Measurements from ENCODE around the gene BDKRB1.

DNA sequence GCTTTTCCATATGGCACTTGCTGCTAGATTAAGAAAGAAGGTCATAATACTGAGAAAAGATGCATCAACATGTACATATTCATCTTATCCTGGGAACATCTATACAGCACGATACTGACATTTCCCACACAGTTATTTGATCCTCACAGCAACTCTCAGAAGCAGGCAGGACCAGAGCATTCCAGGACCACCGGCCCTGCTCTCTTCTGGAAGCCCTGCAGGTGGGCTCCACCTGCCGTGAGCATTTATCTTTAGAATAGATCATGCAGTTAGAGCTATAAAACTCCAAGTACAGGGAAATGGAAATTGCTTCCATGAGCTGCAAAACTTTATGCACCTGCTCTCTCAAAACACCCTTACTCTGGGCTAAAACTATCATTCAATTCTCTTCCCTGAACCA lies 5.5 kb upstream of the BDKRB1 start:
- TF ChIP-seq, protein P1, sequence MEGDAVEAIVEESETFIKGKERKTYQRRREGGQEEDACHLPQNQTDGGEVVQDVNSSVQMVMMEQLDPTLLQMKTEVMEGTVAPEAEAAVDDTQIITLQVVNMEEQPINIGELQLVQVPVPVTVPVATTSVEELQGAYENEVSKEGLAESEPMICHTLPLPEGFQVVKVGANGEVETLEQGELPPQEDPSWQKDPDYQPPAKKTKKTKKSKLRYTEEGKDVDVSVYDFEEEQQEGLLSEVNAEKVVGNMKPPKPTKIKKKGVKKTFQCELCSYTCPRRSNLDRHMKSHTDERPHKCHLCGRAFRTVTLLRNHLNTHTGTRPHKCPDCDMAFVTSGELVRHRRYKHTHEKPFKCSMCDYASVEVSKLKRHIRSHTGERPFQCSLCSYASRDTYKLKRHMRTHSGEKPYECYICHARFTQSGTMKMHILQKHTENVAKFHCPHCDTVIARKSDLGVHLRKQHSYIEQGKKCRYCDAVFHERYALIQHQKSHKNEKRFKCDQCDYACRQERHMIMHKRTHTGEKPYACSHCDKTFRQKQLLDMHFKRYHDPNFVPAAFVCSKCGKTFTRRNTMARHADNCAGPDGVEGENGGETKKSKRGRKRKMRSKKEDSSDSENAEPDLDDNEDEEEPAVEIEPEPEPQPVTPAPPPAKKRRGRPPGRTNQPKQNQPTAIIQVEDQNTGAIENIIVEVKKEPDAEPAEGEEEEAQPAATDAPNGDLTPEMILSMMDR (IDR thresholded peaks at IDR 0.05): no peak
- TF ChIP-seq POLR2A (IDR thresholded peaks at IDR 0.05): no peak

All from Peyer's patch (tissue), 4 donors.